NCI-H146 treated with DMSO at 0.1 percent for 48 hours (cell line): ENCODE data around the gene PDHX.

ENCODE experiments used
- DNase-seq: peaks from one replicate; lab custom pipeline; 2025; ENCODE audit not compliant: unreplicated experiment; lab: John Stamatoyannopoulos, UW

PDHX gene

DNA sequence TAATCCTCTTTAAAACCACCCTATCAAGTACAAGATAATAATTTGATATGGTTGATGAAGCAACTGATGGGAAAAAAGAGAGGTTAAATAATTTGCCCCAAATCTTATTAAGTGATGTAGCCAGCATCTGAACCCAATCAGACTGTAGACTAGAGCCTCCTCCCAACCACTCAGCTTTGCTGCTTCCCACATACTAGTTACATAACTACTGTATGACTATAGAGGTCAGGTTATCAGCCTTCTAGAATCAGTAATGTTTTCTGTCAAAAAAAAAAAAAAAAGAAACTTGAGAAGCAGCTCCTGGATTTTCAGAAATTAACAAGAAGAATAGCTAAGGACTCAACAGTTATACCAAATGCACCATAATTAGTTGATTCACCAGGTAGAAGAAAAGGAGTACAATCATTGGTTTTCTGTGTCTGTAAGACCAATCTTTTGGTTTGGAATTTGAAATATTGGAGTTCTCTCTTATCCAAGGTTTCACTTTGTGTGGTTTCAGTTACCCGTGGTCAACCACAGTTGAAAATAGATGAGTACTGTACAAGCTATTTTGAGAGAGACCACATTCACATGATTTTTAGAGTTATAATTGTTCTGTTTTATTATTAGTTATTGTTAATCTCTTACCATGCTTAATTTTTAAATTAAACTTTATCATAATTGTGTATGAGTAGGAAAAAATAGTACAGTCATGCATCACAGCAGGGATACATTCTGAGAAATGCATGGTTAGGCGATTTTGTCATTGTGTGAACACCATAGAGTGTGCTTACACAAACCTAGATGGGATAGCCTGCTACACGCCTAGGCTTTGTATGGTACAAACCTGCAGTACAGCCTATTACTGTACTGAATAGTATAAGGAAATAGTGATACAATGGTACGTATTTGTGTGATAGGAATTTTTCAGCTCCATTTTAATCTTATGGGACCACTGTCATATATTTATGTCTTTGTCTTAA is 72.2 kb downstream of the PDHX start:
- DNase-seq = no peak

DNA sequence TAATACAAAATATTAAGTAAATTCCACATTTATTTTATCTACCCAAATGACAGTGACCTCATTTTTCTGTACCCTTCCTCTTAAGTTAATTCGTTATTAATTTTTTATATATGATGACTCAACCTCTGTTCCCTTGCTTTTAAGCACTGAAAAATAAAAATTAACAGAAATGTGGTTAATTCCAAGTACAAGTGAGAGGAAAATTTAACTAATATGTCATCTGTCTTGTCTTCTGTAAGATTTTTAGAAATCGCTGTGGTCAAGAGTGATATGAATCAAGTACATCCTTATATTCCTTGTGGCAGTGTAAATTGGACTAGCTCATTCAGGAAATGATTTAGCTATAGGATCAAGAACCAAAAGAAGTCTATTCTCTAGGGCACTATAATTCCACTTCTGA is 74.5 kb downstream of the PDHX start:
- no peak for DNase-seq

DNA sequence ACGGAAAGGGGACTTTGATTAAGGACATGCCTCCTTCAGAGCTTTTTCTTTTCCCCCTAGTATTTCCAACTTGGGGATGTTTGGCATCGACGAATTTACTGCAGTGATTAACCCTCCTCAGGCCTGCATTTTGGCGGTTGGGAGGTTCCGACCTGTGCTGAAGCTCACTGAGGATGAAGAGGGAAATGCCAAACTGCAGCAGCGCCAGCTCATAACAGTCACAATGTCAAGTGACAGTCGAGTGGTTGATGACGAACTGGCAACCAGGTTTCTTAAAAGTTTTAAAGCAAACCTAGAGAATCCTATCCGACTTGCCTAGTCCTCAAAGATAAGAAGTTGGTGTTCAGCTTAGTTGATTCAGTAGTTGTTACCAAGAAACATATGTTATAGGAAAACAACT is 78.4 kb downstream of the PDHX start:
- no peak for DNase-seq

DNA sequence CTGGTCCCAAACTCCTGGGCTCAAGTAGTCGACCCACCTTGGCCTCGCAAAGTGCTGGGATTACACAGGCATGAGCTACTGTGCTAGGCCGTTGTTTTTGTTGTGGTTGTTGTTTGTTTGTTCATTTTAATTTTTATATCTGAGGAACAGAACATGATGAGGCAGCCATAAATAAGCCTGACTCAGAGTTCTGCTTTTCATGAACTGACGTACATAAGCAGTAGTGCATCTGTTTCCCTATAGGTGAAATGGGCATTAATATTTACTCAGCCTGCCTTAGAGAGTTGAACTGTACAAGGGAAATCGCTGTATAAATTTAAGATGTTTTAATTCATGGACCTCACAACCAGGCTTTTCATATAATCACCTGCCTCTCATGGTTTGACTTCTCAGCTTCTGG is 80.5 kb downstream of the PDHX start:
- no peak for DNase-seq

DNA sequence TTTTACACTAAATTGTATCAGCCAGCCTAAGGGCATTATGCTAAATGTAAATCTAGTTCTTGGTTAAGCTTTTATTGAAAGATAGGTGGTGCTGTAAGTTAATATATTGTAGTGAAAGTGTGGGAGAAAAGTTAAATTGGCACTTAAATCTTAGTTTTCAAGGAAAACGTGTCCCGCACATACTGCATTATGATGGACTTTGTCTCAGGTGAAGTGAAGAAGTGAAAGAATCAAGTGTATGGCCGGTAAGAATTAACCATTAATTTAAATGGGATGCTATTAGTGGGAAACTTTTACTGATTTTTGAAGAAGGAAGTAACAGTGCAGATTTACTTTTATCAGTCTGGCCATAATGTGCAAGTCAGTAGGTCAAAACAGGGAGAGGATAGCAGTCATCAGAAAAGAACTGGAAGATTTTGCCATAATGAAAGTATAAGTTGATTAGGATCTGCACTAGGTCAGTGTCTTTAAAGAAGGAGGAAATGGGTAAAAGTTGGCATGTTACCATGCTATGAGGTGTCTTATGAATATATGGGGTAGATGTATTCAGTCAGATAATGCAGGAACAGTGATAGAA is 81.6 kb downstream of the PDHX start:
- DNase-seq = no peak

DNA sequence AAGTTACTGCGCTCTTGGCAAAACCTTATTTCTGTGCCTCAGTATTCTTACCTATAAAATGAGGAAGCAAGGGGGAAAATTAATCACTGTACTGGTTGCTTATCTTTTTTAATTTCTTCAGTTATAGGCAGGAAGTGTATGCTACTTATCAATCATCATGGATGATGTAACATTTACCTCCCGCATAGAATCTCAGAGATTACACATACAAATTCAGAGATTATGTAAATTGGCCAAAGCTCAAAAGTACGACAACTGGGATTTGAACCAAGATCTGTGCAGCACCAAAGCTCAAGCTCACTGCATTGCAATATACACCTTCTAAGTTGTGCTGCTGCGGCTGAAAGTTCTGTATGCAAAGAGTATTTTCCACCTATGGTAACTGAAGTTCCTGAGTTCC is 83.0 kb downstream of the PDHX start:
- no peak for DNase-seq

DNA sequence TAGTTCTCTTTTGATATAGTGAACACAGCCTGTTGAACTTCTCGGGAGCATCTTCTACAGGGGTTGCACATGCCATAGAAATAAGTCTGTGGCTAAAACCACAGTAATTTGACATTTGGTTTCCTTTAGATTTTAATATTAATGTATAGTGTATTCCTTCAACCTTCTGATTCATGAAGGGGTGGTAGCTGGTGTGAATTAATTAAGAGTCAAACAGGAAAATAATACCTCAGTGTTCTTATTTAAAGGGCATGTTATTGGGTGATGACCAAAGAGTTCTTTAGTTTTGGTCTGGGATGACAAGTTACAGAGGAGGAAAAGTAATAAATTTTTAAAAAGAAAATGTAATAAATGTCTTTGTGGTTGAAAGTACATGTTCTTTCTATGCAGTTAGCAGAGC is 86.8 kb downstream of the PDHX start:
- DNase-seq = no peak

DNA sequence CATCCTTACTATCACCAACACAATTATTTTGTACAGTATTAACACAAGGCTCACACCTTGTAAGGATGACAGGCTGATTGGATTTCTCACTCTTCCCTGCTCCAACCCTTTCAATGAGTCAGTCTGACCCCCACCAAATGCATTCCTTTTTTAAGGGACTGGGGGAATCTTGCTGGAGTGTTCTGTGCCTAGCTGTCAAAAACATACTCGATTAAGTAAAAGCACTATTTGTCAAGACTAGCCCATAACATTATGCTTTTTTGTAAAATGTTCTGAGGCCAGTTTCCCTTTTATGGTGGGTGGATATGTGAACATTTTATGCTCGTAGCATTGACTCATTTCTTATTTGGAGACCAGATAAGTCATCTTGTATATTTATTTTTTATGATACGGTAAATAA is 87.2 kb downstream of the PDHX start:
- DNase-seq = no peak

DNA sequence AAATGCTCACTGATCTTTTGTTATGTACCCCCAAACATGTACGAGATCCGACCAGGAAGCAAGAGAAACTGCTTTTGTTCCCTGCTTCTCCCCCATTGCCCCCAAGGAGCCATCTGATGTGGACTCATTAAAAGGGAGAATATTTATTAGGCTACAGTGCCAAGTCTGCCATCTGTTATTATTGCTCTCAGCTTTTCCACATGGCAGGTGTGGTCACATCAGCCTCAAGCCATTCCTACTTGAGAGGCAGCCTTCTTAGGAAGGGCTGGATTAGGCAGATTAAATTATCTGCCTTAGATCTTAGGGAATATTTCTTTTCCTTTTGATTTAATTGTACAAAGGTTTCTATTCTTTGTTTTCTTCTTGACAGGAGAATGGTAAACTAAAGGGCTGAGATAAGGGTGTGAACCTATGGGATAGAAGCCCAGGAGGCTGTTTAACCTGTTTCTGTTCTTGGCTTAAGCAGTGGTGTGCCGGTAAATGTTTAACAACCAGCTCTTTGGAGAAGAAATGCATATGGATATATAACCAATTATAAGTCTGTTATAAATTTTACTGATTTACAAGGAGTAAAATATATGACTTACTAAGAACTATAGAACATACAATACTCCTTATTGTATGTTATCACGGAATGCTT is 88.8 kb downstream of the PDHX start:
- no peak for DNase-seq

DNA sequence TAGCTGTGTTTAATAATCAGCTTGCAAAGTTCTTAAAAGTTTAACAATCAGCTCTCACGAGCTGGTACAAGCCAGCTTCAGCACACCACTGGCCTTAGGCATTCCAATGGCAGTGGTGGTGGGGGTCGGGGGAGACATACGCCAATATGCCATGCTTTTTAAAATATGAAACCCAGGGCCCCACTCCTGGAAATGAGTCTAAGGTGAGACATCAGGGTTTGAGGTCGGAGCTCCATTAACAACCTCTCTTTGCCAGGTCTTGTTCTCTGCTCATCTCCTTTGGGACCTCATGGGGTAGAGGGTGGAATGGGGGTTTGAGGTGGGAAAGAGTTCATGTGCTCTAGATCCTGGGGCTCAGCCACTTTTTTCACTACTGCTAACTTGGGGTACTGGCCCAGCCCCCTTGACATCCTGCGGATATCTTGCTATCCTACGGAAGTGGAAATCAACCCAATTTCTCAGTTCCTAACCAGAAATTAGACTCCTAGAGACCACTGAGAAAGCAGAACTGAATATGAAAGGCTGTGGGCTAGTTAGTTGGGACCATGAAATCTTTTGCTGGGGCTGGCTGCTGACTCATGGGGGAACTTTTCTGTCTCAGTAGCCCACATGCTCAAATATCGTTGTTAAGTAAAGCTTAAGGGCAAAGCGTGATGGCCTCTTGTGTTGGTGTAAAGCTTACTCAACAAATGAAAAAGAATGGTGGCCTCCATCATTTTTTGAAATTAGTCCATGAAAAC is 90.1 kb downstream of the PDHX start:
- no peak for DNase-seq

DNA sequence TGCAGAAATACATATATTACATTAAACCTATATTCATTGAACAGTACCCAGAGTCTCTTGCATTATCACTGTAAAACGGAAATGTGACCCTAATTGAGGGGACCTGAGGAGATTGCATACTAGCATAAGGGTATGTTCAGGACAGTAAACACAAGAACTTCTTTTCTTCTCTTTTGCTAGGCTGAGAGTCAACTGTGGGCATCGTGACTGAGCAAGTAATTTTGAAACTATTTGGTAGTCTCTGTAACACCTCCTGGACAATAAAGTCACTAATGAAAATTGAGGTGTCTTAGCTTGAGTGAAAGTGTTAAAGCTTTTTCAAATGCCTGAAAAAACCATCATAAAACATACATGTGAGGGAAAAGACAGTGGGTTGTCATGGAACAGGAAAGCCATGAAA is 90.9 kb downstream of the PDHX start:
- no peak for DNase-seq

DNA sequence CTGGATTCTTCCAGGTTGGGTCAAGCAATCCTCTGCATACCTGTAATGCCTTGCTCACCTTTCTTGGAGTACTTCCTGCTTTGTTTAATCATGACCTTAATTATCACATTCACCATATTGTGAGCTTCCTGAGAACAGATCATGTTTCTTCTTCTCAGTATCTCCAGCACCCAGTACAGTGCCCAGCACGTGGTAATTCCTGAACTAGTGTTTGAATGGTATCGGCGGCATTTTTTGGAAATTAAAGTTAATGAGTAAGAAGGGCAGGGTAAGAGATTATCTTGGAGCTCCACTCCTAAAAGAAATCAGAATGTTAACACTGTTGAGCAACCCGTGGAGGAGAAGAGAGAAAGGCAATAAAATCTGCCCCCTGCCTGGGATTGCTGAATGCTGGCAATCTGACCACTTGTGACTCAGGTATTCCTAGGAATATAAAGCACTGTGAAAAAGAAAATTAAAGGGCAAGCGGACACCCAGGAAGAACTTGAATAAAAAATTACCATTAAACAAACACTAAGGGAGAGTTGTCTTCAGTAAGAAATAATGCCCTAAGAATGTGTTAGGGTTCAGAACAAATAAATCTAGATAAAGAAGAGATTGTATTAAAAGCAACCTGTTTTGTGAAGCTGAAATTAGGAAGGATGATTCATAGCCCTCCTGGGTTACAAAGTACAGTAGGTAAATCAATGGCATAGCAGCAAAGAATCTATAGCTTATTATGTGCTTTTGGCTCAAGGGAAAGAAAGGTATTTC is 92.9 kb downstream of the PDHX start:
- peak; percentile 78 for DNase-seq

DNA sequence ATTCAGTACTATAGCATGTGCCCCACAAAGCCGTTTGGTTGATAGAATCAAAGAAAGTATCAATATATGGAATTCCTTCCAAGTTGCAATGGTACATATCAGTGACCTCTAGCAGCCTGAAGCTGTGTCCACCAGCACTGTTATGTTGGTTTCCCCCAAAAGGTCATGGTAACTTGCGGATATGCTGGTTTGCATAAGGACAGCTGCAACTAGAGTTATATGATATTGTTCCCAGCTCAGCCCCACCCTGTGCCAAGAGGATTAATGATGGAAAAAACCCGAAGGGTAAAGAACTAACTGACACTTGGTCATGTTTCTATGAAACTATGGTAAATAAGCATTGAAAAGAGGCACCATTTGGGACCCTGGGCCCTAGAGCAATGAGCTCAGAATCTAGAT is 93.5 kb downstream of the PDHX start:
- peak; percentile 47 for DNase-seq

DNA sequence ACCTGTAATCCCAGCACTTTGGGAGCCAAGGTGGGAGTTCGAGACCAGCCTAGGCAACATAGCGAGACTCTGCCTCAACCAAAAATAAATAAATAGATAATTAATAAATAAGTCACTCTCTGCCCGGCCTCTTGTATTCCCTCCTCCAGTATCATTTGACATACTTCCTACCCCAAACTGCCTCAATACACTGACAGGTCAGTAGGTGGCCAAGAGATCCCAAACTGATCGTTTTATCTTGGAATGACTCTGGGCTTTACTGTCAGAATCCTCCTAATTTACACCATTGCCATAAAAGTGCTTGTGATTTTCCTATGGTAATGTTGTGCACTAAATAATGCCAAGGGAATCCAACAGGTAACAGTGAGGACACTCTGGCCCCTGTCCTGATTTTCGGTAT is 94.2 kb downstream of the PDHX start:
- DNase-seq = no peak

DNA sequence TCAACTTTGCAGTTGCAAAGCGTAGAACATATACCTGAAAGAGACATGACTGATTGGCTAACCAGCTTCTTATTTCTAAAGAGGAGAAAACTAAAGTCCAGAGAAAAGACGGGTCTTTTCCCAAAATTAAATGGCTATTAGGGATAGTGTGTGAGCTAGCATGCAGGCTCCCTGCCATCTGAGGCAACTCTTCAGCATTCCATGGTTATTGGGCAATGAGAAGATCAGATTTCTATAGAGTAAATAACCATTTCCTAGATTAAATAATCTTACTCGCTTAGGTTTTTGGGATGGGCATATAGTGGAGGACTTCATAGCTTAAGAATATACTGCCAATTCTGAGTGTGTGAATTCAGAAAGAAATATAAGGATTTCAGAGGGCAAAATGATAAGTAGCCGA is 95.0 kb downstream of the PDHX start:
- DNase-seq = no peak

DNA sequence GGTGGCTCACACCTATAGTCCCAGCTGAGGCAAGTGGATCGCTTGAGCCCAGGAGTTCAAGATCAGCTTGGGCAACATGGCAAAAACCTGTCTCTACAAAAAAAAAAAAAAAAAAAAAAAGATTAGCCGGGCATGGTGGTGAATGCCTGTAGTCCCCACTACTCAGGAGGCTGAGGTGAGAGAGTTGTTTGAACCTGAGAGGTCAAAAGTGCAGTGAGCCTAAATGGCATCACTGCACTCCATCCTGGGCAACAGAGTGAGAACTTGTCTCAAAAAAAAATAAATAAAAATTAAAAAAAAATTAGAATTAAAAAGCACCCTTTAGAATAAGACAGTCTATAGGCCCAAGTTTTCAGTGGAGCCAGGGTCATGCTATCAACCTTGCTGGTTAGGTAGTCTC is 95.5 kb downstream of the PDHX start:
- DNase-seq = no peak

DNA sequence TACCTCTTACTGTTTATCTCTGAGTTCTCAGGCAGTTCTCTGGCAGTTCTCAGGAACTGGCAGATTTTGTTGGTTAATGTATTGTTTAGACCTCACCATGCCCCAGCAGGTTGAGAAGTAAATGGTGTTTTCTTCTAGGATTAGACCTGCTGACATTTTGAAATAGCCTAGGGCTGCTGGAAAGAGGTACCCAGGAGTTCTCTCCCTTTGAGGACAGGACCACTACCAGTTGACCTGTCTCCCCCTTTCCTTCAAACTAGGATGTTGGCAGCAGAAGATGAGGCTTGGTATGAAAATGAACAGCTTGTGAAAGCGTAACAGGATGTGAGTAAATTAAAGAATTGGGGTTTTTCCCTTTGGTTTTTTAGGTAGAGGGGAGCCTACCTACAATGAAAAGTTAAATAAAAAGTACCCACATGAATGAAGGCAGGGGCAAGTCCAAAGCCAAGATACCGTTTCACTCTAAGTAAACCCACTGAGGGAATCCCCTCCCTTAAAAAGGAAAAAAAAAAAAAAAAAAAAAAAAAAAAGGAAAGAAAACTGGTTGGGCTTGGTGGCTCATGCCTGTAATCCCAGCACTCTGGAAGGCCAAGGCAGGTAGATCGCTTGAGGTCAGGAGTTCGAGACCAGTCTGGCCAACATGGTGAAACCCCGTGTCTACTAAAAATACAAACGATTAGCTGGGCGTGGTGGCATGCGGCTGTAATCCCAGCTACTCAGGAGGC is 96.2 kb downstream of the PDHX start:
- DNase-seq = no peak

DNA sequence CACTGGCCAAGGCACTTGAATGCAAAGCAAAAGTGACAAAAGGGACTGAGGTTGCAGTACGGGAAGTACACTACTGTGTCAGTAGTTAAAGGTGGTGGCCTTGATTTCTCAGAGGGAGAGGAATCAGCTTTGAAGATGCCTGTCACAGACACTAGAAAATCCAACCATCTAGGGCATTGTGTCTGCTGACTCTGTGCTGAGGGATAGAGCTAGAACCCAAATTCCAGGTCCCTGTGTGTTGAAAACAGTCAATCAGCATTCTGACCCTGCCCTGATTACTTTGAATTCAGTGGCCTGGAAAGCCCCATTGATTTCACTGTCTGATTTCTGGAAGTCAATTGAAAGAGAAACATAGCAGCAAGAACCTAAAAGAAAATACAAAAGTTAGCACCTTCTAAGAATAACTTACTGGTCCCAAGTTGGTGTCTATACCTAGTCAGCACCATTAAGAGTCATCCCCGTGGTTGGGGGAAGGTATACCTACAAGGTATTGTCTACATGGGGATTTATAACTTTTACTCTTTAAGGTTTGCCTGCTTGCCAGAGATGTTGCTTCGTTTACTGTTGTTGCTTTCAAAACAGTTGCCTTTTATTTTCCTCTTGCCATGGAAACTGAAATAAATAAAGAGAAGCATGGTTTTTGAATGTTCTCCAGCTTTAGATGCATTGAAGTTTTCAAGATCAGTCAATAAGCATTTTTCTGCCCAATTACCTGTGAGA is 97.3 kb downstream of the PDHX start:
- no peak for DNase-seq

DNA sequence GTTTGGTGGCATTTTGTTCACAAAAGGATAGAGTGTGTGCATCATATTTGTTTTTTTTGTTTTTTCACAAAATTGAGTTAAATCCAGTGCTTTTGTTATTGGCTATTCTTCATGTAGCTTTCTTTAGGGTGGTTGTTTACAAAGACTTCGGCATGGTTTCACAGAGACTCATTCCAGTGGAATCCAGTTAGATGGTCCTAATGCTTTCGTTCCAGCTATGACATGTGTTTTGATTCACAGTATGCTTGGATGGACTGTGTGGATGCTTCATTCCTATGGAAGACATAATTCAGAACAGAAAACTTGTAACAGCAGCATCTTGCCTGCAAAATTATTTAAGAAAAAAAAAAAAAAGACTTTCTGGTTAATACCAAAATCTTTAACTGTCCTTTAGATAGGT is 97.9 kb downstream of the PDHX start:
- no peak for DNase-seq
